Right lobe of liver (tissue), 6 donors: ENCODE results near the gene NAA50. TPM values are rescaled to one million over a fixed set of nuclear protein-coding genes. Genes with fewer than 3 reads are reported as not detected.

ENCODE experiments used
- ATAC-seq, 4 donors: fragments of 200-7000 bp; cut with Tn5 transposase; one replicate each; pipeline ENCODE4 v1.9.1; 2020; ENCODE audit warnings: mild to moderate bottlenecking in 4 of 4, moderate library complexity in 4 of 4
- DNase-seq, 3 donors: peaks; one replicate each; pipeline ENCODE4 v3.0.0-alpha.2; 2020
- H3K27ac ChIP-seq, 3 donors: fragments of 200-600 bp; one replicate each; pipeline ENCODE4 v1.8.0; 2022
- H3K27me3 ChIP-seq, 2 donors: fragments of 200-600 bp; one replicate each; pipeline ENCODE4 v1.8.0; 2022
- H3K36me3 ChIP-seq, 4 donors: fragments of 200-600 bp; sonication (generic) in 1 of 4; one replicate each; pipeline versions ENCODE4 v1.5.1 to v1.8.0; 2017 to 2022; ENCODE audit warnings: control low read depth in 1 of 4
- H3K4me1 ChIP-seq, 4 donors: fragments of 200-600 bp; sonication (generic) in 1 of 4; one replicate each; pipeline versions ENCODE4 v1.5.1 to v1.8.0; 2017 to 2022; ENCODE audit warnings: control low read depth in 1 of 4
- H3K4me3 ChIP-seq, 3 donors: fragments of 200-600 bp; one replicate each; pipeline ENCODE4 v1.8.0; 2022
- H3K9me3 ChIP-seq, 4 donors: fragments of 200-600 bp; sonication (generic) in 1 of 4; one replicate each; pipeline versions ENCODE4 v1.5.1 to v1.8.0; 2017 to 2022; ENCODE audit warnings: control low read depth in 1 of 4
- POLR2A ChIP-seq: fragments of 450-650 bp; IDR thresholded peaks from one replicate; pipeline ENCODE4 v1.6.1; 2017; ENCODE audit warnings: antibody characterized with exemption, mild to moderate bottlenecking
- WGBS: methylation state at CpG from one replicate; pipeline ENCODE4 v1.1.6; 2018; ENCODE audit warnings: low coverage, low lambda C conversion rate; ENCODE audit not compliant: insufficient coverage; ENCODE audit errors: missing lambda C conversion rate; 5-methylcytosine and 5-hydroxymethylcytosine counted together
- intact Hi-C, 2 donors: fragments of 100-400 bp; cut with DNase I; formaldehyde crosslinking; loops; one replicate each; pipeline versions ENCODE4 v1.11.2 to v1.14.1; 2022
- total RNA-seq, 6 experiments: library from RNA; depleted of rRNA in 2 of 6; stranded (reverse); fragments of >200 nt in 2 of 6; fragmentation: NEBNext Ultra II Directional in 3 of 6; extraction: Animal tissue kit (Norgen Biotek cat#: 25700) in 3 of 6; gene quantifications; one replicate each; pipeline versions ENCODE4 v1.1.0 to v1.2.4, GENCODE V29; 2016 to 2023
- TF ChIP-seq, protein P1 (sequence below), 4 donors: fragments of 200-600 bp in 3 of 4; fragments of 450-650 bp in 1 of 4; IDR thresholded peaks; one replicate each; pipeline versions ENCODE4 v1.5.1 to v1.8.0; 2016 to 2022; ENCODE audit warnings: antibody characterized with exemption in 4 of 4, mild to moderate bottlenecking in 2 of 4
- donor health status: DM: no; HTN: yes; CAD: no.
- donor health status: DM: no; HTN: no; CAD: no.
- donor health status: DM: no; HTN: no; CAD: no.
- donor health status: DM: no; HTN: yes; CAD: no.
- donor health status: DM: no; HTN: yes; CAD: no.

Gene NAA50
- total RNA-seq, 6 experiments from 2014 or later, result 56.1 to 130 (median 60.9) TPM

DNA sequence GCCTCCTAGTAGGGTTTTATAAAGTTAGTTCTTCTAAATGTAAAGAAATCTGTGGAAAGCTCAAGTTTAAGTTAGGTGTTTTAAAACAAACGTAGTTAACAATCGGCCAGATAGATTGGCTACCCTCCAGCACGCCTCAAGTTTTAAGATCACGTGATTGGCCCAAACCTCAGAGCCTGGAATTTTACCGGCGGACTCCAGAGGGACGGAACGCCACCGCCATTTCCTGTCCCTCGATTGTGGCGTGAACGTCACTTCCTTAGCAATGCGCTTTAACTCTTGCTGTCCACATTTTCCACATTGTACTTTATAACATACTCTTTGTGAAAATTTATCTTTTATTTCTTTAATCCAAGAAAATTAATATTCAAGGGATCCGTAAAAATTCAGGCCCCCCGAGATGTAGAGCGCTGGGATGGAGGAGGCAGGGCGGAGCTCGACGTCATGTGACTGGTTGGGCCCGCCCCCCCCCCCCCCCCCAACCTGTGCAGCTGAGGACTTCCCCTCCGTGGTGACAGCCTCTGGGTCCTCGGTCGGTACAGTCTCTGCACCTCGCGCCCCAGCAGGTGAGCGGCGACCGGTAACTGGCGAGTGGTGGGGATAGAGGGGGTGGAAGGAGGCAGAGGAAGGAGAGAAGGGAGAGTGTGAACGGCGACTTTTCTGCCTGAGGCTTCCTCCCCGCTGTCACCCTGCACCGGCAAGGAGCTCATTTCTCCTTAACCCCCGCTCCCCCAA lies 666 bp upstream of the NAA50 start, which contains the start of gene ATP6V1A:
ATP6V1A (plus strand) TSS at position 488 of the 735 bp plus-strand sequence. CDS start 31,719 bp downstream, outside the sequence.
- H3K36me3 ChIP-seq, result no peaks in the 10 kb centered on the region
- H3K4me1 ChIP-seq, result peaks cover 0 to 49% (median 14%) of the 10 kb centered on the region in 4 donors
- peak within 1 kb of the TSS; percentile 75 to 89 (median 83) for H3K4me3 ChIP-seq
- no peaks in the 10 kb centered on the region for H3K27me3 ChIP-seq
- TF ChIP-seq, protein P1, sequence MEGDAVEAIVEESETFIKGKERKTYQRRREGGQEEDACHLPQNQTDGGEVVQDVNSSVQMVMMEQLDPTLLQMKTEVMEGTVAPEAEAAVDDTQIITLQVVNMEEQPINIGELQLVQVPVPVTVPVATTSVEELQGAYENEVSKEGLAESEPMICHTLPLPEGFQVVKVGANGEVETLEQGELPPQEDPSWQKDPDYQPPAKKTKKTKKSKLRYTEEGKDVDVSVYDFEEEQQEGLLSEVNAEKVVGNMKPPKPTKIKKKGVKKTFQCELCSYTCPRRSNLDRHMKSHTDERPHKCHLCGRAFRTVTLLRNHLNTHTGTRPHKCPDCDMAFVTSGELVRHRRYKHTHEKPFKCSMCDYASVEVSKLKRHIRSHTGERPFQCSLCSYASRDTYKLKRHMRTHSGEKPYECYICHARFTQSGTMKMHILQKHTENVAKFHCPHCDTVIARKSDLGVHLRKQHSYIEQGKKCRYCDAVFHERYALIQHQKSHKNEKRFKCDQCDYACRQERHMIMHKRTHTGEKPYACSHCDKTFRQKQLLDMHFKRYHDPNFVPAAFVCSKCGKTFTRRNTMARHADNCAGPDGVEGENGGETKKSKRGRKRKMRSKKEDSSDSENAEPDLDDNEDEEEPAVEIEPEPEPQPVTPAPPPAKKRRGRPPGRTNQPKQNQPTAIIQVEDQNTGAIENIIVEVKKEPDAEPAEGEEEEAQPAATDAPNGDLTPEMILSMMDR (IDR thresholded peaks at IDR 0.05), result no peak
- TF ChIP-seq POLR2A, result peak; percentile 65
- ATAC-seq, result peak; percentile 66 to 81 (median 72)
- H3K27ac ChIP-seq, result peak within 1 kb of the TSS; percentile 93 to 99 (median 94)
- intact Hi-C loops, result no loop called here
- H3K9me3 ChIP-seq, result no peaks in the 10 kb centered on the region
- 0% methylated on average over 24 of the region's 34 CpGs for WGBS
- DNase-seq, result peak; percentile 86 to 94 (median 91)

DNA sequence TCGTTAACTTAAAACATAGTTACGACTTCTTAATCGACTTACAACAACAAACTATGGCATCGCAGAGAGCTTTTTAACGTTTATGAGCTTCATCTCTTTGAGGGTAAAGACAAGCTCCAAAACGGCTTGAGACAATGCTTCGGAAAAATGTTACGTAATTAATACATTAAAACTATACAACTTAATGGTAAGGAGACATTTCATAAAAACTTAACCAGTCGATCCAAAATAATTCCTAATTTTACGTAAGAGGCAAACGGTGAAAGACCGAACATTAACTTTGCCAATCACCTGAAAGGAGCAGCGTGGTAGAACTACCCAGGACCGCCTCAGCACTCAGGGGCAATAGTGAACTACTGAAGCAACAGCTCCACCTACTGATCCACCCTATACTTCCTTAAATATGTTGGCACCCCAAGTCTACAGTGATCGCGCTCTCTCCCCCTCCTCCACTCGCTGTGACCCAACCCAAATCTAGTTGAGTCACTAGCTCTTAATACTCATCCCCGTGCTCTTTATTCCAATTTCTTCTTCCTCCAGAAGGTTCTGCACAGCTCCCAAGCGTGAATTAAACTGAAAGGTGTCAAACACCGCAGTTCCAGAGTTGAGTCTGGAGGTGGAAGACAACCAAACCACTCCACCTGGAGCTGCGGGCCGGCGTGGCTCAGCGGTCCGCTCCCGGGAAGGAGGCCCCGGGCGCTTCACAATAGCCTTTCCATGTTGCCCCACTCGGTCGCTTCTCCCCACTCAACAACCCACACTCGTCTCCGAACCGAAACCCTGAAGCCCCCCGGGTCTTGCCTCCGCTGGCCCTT lies 901 bp downstream of the NAA50 start:
- DNase-seq, result peak; percentile 64 to 81 (median 76)
- peaks cover 0 to 51% (median 17%) of the 10 kb centered on the region in 4 donors for H3K4me1 ChIP-seq

DNA sequence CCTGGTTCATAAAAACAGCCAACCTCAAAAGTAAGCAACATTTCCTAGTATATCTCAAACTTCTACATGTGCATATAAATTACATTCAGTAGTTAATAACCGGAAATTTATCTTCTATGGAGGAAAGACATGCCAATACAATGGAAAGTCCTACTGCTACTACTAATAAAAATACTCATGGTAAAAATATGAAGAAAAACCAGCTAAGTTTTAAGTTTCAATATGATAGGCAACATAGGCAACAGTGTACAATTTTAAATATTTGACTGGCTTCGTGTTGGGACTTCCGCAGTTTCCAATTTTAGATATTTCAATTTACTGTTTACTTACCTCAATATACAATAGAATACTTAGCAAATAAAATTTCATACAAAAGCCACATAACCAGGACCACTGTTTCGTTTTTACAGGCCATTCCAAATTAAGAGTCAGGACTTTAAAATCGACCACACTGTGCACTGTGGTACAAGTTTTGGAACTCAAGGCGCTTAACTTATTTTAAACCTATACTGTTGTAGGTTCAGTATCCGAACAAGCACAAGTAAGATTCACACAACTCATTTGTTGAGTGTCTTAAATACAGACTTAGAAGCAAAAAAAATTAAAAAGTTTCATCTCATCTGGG lies 2.9 kb downstream of the NAA50 start:
- WGBS, result 49% methylated on average over 7 of the region's 7 CpGs
- no peaks in the 10 kb centered on the region for H3K9me3 ChIP-seq
- no peaks in the 10 kb centered on the region for H3K27me3 ChIP-seq
- H3K4me1 ChIP-seq, result peaks cover 0 to 46% (median 14%) of the 10 kb centered on the region in 4 donors
- H3K27ac ChIP-seq, result no peak overlapping the region
- no peak overlapping the region for H3K4me3 ChIP-seq
- no peaks in the 10 kb centered on the region for H3K36me3 ChIP-seq
- TF ChIP-seq POLR2A, result no peak
- TF ChIP-seq, protein P1 (IDR thresholded peaks at IDR 0.05), result no peak
- intact Hi-C loops, result no loop called here
- DNase-seq, result no peak
- ATAC-seq, result no peak

More for the DNA sequence above, 901 bp downstream of the NAA50 start:
- Histone ChIP-seq H3K9me3 (no peaks in the 10 kb centered on the region), H3K27ac (peak overlapping the region; percentile 93 to 99 (median 94)), H3K36me3 (no peaks in the 10 kb centered on the region), H3K4me3 (peak overlapping the region; percentile 75 to 89 (median 83)), H3K27me3 (no peaks in the 10 kb centered on the region)
- WGBS, result under 1% methylated on average over 26 of the region's 35 CpGs
- TF ChIP-seq POLR2A, result no peak
- TF ChIP-seq, protein P1 (IDR thresholded peaks at IDR 0.05), result peak; percentile 47 to 63 (median 61)
- intact Hi-C loops, result no loop called here
- peak; percentile 70 to 82 (median 72) for ATAC-seq

DNA sequence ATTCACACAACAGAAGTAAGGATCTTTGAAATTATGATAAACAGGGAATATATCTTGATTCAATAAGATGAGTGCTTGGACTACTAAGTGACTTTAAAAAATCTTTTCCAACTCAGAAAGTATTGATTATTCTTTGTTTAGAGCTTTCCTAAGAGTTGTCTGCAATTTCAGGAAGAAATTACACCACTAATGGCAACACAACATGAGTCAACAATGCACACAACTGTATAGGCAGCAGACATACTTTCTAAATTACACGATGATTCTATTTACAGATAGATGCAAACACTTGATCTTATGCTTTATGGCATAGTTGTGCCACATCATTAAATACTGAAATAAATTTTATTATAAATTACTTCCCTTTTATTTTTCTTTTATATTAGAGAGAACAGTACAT lies 4.4 kb downstream of the NAA50 start:
- Histone ChIP-seq H3K27ac (peak overlapping the region in 1 of 3 donors; percentile 7), H3K36me3 (no peaks in the 10 kb centered on the region), H3K27me3 (no peaks in the 10 kb centered on the region), H3K4me1 (peaks cover 0 to 54% (median 19%) of the 10 kb centered on the region in 4 donors), H3K9me3 (no peaks in the 10 kb centered on the region), H3K4me3 (no peak overlapping the region)
- intact Hi-C loops, result no loop called here
- TF ChIP-seq POLR2A, result no peak
- TF ChIP-seq, protein P1 (IDR thresholded peaks at IDR 0.05), result no peak
- WGBS, result 32% methylated on average over 1 of the region's 1 CpG
- ATAC-seq, result no peak
- no peak for DNase-seq
